PC-3 (cell line): ENCODE data around the gene GUCA2A. TPM values are rescaled to one million over a fixed set of nuclear protein-coding genes. Genes with fewer than 3 reads are reported as not detected.

Source experiments
- ATAC-seq: fragments of 200-7000 bp; cut with Tn5 transposase; 2 replicates; pipeline ENCODE4 v1.9.1; 2020; ENCODE audit warnings: mild to moderate bottlenecking, moderate library complexity
- BruUV-seq: library from RNA; stranded (reverse); fragments of 400-500 nt; replicated peaks from 2 replicates; lab custom pipeline; 2021; lab: Mats Ljungman, UMichigan
- CTCF ChIA-PET: fragments of 300-600 bp; sonication (Branson Sonifier 250); formaldehyde crosslinking; loops from one replicate; lab custom pipeline; 2022; ENCODE audit warnings: antibody characterized with exemption; lab: Charles Lee
- POLR2A ChIA-PET: fragments of 300-600 bp; sonication (Branson Sonifier 250); formaldehyde crosslinking; loops from one replicate; lab custom pipeline; 2022; ENCODE audit warnings: antibody characterized with exemption; ENCODE audit not compliant: unreplicated experiment; lab: Charles Lee
- DNase-seq: peaks from one replicate; pipeline ENCODE4 v3.0.0-alpha.2; 2015
- H2AFZ ChIP-seq: fragments of 300-600 bp; sonication (generic); 2 replicates; pipeline ENCODE4 v1.6.0; 2016; ENCODE audit warnings: antibody characterized with exemption, low read length
- H3F3A ChIP-seq: fragments of 300-600 bp; sonication (generic); one replicate; pipeline ENCODE4 v1.6.0; 2017; ENCODE audit warnings: antibody characterized with exemption, low read length, control low read depth, mild to moderate bottlenecking; ENCODE audit not compliant: unreplicated experiment
- H3K27ac ChIP-seq: fragments of 300-600 bp; sonication (generic); 2 replicates; pipeline ENCODE4 v1.5.1; 2016; ENCODE audit warnings: mild to moderate bottlenecking, low read length
- H3K27me3 ChIP-seq: fragments of 300-600 bp; sonication (generic); 2 replicates; pipeline ENCODE4 v1.6.1; 2016; ENCODE audit warnings: low read length, mixed read lengths
- H3K36me3 ChIP-seq: fragments of 300-600 bp; sonication (generic); 2 replicates; pipeline ENCODE4 v1.6.1; 2016; ENCODE audit warnings: low read depth, mixed run types, low read length, mixed read lengths
- H3K4me1 ChIP-seq: fragments of 300-600 bp; sonication (generic); 2 replicates; pipeline ENCODE4 v1.5.1; 2016; ENCODE audit warnings: low read length; ENCODE audit not compliant: insufficient read depth
- H3K4me2 ChIP-seq: fragments of 300-600 bp; sonication (generic); 2 replicates; pipeline ENCODE4 v1.6.0; 2016; ENCODE audit warnings: low read length
- H3K4me3 ChIP-seq: fragments of 300-600 bp; sonication (generic); 2 replicates; pipeline ENCODE4 v1.5.1; 2016; ENCODE audit warnings: mild to moderate bottlenecking, low read length, mixed read lengths
- H3K79me2 ChIP-seq: fragments of 300-600 bp; sonication (generic); 2 replicates; pipeline ENCODE4 v1.6.1; 2017; ENCODE audit warnings: low read length, mixed read lengths
- H3K9ac ChIP-seq: fragments of 300-600 bp; sonication (generic); 2 replicates; pipeline ENCODE4 v1.6.0; 2016; ENCODE audit warnings: mild to moderate bottlenecking, low read length
- H3K9me2 ChIP-seq: fragments of 300-600 bp; sonication (generic); replicated peaks from 2 replicates; pipeline ENCODE4 v1.6.1; 2016; ENCODE audit warnings: mixed run types, low read length, mixed read lengths
- H3K9me3 ChIP-seq: fragments of 300-600 bp; sonication (generic); 2 replicates; pipeline ENCODE4 v1.6.1; 2016; ENCODE audit warnings: low read length, mixed read lengths
- H4K20me1 ChIP-seq: fragments of 300-600 bp; sonication (generic); 2 replicates; pipeline ENCODE4 v1.6.1; 2016; ENCODE audit warnings: low read length, mixed read lengths
- EZH2 ChIP-seq: fragments of 300-600 bp; sonication (generic); IDR thresholded peaks from one replicate; pipeline ENCODE4 v1.6.1; 2017; ENCODE audit warnings: antibody characterized with exemption, mild to moderate bottlenecking, low read length; ENCODE audit not compliant: unreplicated experiment
- EZH2phosphoT487 ChIP-seq: fragments of 300-600 bp; sonication (generic); IDR thresholded peaks from 2 replicates; pipeline ENCODE4 v1.6.1; 2018; ENCODE audit warnings: mild to moderate bottlenecking, antibody characterized with exemption, low read length, borderline replicate concordance
- intact Hi-C: fragments of 100-400 bp; cut with micrococcal nuclease; formaldehyde crosslinking; loops from 2 replicates; pipeline ENCODE4 v1.9.0; 2023
- total RNA-seq: library from RNA; depleted of rRNA; stranded (reverse); fragments of >200 nt; gene quantifications from 2 replicates; pipeline ENCODE4 v1.2.3, GENCODE V29; 2014
- TF ChIP-seq, protein P1 (sequence below): fragments of 300-600 bp; sonication (generic); conservative IDR thresholded peaks from 2 replicates; pipeline ENCODE4 v1.5.1; 2017; ENCODE audit warnings: antibody characterized with exemption, low read depth, mild to moderate bottlenecking, low read length

GUCA2A gene
- total RNA-seq, 1 experiment from 2014 or later, result not detected

DNA sequence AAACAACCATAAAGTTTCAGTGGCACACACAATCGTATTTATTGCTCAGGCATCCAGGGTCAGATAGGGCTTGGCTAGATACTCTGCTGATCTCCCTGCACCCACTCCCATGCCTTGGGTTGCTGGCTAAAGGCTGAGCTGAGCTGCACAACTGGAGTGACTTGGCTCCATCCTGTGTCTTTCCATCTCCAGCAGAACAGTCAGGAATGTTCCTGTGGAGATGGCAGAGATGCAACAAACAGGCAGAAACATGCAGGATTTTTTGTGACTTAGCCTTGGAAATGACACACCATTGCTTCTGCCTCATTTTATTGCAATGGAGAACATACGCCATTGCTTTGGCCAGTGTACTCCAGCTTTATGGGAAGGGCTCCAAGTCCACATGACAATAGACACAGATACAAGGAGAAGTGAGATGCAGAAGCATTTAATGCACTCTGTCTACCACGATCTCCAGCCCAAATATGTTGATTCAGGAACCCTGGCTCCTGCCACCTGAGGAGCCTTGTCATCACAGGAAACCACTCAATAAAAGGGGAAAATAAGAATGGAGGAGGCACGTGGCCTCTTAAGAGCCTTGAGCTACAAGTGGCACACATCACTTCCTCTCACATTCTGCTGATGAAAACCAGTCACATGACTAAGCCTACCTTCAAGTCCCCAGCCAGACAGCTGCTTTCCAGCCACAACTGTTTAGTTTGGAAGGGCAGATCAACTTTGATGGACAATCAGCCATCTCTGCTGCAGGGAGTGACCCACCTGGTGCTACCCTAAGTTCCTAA lies 21.5 kb downstream of the GUCA2A start:
- TF ChIP-seq EZH2 (no peak), EZH2phosphoT487 (no peak)
- TF ChIP-seq, protein P1, sequence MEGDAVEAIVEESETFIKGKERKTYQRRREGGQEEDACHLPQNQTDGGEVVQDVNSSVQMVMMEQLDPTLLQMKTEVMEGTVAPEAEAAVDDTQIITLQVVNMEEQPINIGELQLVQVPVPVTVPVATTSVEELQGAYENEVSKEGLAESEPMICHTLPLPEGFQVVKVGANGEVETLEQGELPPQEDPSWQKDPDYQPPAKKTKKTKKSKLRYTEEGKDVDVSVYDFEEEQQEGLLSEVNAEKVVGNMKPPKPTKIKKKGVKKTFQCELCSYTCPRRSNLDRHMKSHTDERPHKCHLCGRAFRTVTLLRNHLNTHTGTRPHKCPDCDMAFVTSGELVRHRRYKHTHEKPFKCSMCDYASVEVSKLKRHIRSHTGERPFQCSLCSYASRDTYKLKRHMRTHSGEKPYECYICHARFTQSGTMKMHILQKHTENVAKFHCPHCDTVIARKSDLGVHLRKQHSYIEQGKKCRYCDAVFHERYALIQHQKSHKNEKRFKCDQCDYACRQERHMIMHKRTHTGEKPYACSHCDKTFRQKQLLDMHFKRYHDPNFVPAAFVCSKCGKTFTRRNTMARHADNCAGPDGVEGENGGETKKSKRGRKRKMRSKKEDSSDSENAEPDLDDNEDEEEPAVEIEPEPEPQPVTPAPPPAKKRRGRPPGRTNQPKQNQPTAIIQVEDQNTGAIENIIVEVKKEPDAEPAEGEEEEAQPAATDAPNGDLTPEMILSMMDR, result no peak
- H3K4me3 ChIP-seq, result no peak overlapping the region
- CTCF ChIA-PET, result no interaction called here
- H2AFZ ChIP-seq, result no peak overlapping the region
- intact Hi-C loops, result no loop called here
- no peak overlapping the region for H3K27ac ChIP-seq
- POLR2A ChIA-PET, result no interaction called here
- no peaks in the 10 kb centered on the region for H3K9me2 ChIP-seq
- H3K27me3 ChIP-seq, result no peaks in the 10 kb centered on the region
- ATAC-seq (no peak), DNase-seq (no peak)
- BruUV-seq, result no TSS peak
- H3K36me3 ChIP-seq, result no peaks in the 10 kb centered on the region
- H3K4me1 ChIP-seq, result peaks cover 6% of the 10 kb centered on the region; the same call in 1 of the 2 replicates
- H4K20me1 ChIP-seq, result no peaks in the 10 kb centered on the region
- no peaks in the 10 kb centered on the region for H3K9me3 ChIP-seq
- no peak overlapping the region for H3K9ac ChIP-seq
- no peaks in the 10 kb centered on the region for H3F3A ChIP-seq
- H3K79me2 ChIP-seq, result no peaks in the 10 kb centered on the region
- H3K4me2 ChIP-seq, result no peak overlapping the region

DNA sequence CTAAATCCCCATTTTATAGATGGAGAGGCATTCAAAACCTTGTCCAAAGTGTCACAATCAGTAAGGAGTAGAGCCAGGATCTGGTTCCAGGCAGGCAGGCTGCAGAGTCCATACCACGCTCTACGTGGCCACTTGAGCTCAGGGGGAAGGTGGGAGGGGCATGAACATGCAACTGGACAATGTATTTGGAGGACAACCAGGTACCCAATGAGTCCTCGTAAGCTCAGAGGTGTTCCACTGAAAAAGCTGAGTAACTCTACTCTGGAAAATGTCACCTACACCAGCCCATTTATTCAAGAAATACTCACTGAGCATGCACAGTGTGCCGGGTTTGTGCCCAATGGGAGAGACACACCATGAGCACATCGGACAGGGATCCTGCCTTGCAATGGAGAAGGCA lies 22.6 kb downstream of the GUCA2A start:
- Histone ChIP-seq H3F3A (no peaks in the 10 kb centered on the region), H3K4me1 (peaks cover under 1% of the 10 kb centered on the region; the same call in 1 of the 2 replicates), H3K4me3 (no peak overlapping the region), H2AFZ (no peak overlapping the region), H3K27me3 (no peaks in the 10 kb centered on the region), H3K4me2 (no peak overlapping the region), H3K9ac (no peak overlapping the region), H4K20me1 (no peaks in the 10 kb centered on the region), H3K9me2 (no peaks in the 10 kb centered on the region), H3K79me2 (no peaks in the 10 kb centered on the region), H3K36me3 (no peaks in the 10 kb centered on the region), H3K27ac (no peak overlapping the region), H3K9me3 (no peaks in the 10 kb centered on the region)
- TF ChIP-seq, protein P1, result no peak
- TF ChIP-seq EZH2, result no peak
- no peak for TF ChIP-seq EZH2phosphoT487
- POLR2A ChIA-PET, result no interaction called here
- no TSS peak for BruUV-seq
- intact Hi-C loops, result no loop called here
- no peak for ATAC-seq
- DNase-seq, result no peak
- CTCF ChIA-PET, result no interaction called here

GRCh38 chr1:42140191-42140590 lies 24.4 kb downstream of the GUCA2A start:
- TF ChIP-seq EZH2phosphoT487 (no peak), EZH2 (no peak)
- TF ChIP-seq, protein P1, result no peak
- BruUV-seq, result no TSS peak
- H3F3A ChIP-seq, result no peaks in the 10 kb centered on the region
- DNase-seq (no peak), ATAC-seq (no peak)
- no peak overlapping the region for H3K27ac ChIP-seq
- H4K20me1 ChIP-seq, result no peaks in the 10 kb centered on the region
- H3K36me3 ChIP-seq, result no peaks in the 10 kb centered on the region
- no peak overlapping the region for H2AFZ ChIP-seq
- intact Hi-C loops, result no loop called here
- H3K4me3 ChIP-seq, result no peak overlapping the region
- H3K9ac ChIP-seq, result no peak overlapping the region
- no peaks in the 10 kb centered on the region for H3K9me2 ChIP-seq
- no peaks in the 10 kb centered on the region for H3K79me2 ChIP-seq
- ChIA-PET POLR2A (no interaction called here), CTCF (no interaction called here)
- no peaks in the 10 kb centered on the region for H3K4me1 ChIP-seq
- H3K27me3 ChIP-seq, result no peaks in the 10 kb centered on the region
- no peaks in the 10 kb centered on the region for H3K9me3 ChIP-seq
- H3K4me2 ChIP-seq, result no peak overlapping the region
